Measurements from ENCODE around the gene AMDHD2. TPM values are rescaled to one million over a fixed set of nuclear protein-coding genes. Genes with fewer than 3 reads are reported as not detected.

AMDHD2 gene
- total RNA-seq, 1 donor from 2014 or later = 61.0 TPM

- Mint-ChIP-seq H3K36me3 (ENCODE audit: unreplicated experiment) (no peaks in the 10 kb centered on the region), H3K27me3 (ENCODE audit: unreplicated experiment) (peaks cover 9% of the 10 kb centered on the region), H3K27ac (ENCODE audit: unreplicated experiment) (no peak overlapping the region), H3K4me1 (ENCODE audit: low read depth, unreplicated experiment) (peaks cover 3% of the 10 kb centered on the region), H3K4me3 (ENCODE audit: unreplicated experiment) (no peak overlapping the region), H3K9me3 (ENCODE audit: unreplicated experiment) (peaks cover 7% of the 10 kb centered on the region)
- no peak for TF ChIP-seq CTCF (IDR thresholded peaks at IDR 0.05; ENCODE audit: partially characterized antibody, unreplicated experiment)
- DNase-seq = no peak
Measured at GRCh38 chr16:2528161-2529060, 8.2 kb downstream of the AMDHD2 start.

- Mint-ChIP-seq H3K9me3 (ENCODE audit: unreplicated experiment) (peaks cover 7% of the 10 kb centered on the region), H3K36me3 (ENCODE audit: unreplicated experiment) (no peaks in the 10 kb centered on the region), H3K27ac (ENCODE audit: unreplicated experiment) (no peak overlapping the region), H3K4me1 (ENCODE audit: low read depth, unreplicated experiment) (peaks cover 3% of the 10 kb centered on the region), H3K27me3 (ENCODE audit: unreplicated experiment) (peaks cover 14% of the 10 kb centered on the region), H3K4me3 (ENCODE audit: unreplicated experiment) (no peak overlapping the region)
- TF ChIP-seq CTCF (IDR thresholded peaks at IDR 0.05; ENCODE audit: partially characterized antibody, unreplicated experiment) = no peak
- no peak for DNase-seq
Measured at GRCh38 chr16:2529061-2529931, 9.1 kb downstream of the AMDHD2 start.

- no peak for TF ChIP-seq CTCF (IDR thresholded peaks at IDR 0.05; ENCODE audit: partially characterized antibody, unreplicated experiment)
- Mint-ChIP-seq H3K27ac (ENCODE audit: unreplicated experiment) (peak overlapping the region; percentile 52), H3K4me1 (ENCODE audit: low read depth, unreplicated experiment) (peaks cover 2% of the 10 kb centered on the region), H3K27me3 (ENCODE audit: unreplicated experiment) (peaks cover 12% of the 10 kb centered on the region), H3K9me3 (ENCODE audit: unreplicated experiment) (peaks cover 6% of the 10 kb centered on the region), H3K4me3 (ENCODE audit: unreplicated experiment) (no peak overlapping the region), H3K36me3 (ENCODE audit: unreplicated experiment) (no peaks in the 10 kb centered on the region)
- DNase-seq = no peak
Measured at GRCh38 chr16:2529961-2530628, 9.9 kb downstream of the AMDHD2 start.

- Mint-ChIP-seq H3K27ac (ENCODE audit: unreplicated experiment) (peak overlapping the region; percentile 52), H3K4me1 (ENCODE audit: low read depth, unreplicated experiment) (peaks cover 2% of the 10 kb centered on the region), H3K4me3 (ENCODE audit: unreplicated experiment) (peak overlapping the region; percentile 81), H3K9me3 (ENCODE audit: unreplicated experiment) (peaks cover 8% of the 10 kb centered on the region), H3K27me3 (ENCODE audit: unreplicated experiment) (peaks cover 12% of the 10 kb centered on the region), H3K36me3 (ENCODE audit: unreplicated experiment) (no peaks in the 10 kb centered on the region)
- no peak for TF ChIP-seq CTCF (IDR thresholded peaks at IDR 0.05; ENCODE audit: partially characterized antibody, unreplicated experiment)
- DNase-seq = no peak
Measured at GRCh38 chr16:2530629-2531318, 10.6 kb downstream of the AMDHD2 start.

Data from glutamatergic neuron (in vitro differentiated cells).